Ureter (tissue), 1 donor: ENCODE data around the gene CTTNBP2. TPM values are rescaled to one million over a fixed set of nuclear protein-coding genes. Genes with fewer than 3 reads are reported as not detected.

Source experiments
- DNase-seq: peaks from one replicate; pipeline ENCODE4 v3.0.0-alpha.2; 2020; ENCODE audit warnings: low spot score
- total RNA-seq: library from RNA; stranded (reverse); gene quantifications from one replicate; pipeline ENCODE4 v1.2.4, GENCODE V29; 2023
- donor health status: DM: yes; HTN: yes; CAD: no.

Gene CTTNBP2
- 16.6 TPM for total RNA-seq

GRCh38 chr7:117873310-117874190 is at the start of gene CTTNBP2:
Gene CTTNBP2, minus strand, starts transcription at chr7:117873441. Its CDS starts 26 bp downstream, at chr7:117873415.
- peak; percentile 48 for DNase-seq

GRCh38 chr7:117916309-117916708 is 43.1 kb upstream of the CTTNBP2 start:
- no peak for DNase-seq

GRCh38 chr7:117912421-117912820 is 39.2 kb upstream of the CTTNBP2 start:
- DNase-seq = no peak

- no peak for DNase-seq
Measured at GRCh38 chr7:117908031-117908795, 35.0 kb upstream of the CTTNBP2 start.

- no peak for DNase-seq
Measured at GRCh38 chr7:117907049-117907640, 33.9 kb upstream of the CTTNBP2 start.

- no peak for DNase-seq
Measured at GRCh38 chr7:117902314-117902889, 29.2 kb upstream of the CTTNBP2 start.

- DNase-seq = no peak
Measured at GRCh38 chr7:117901089-117901797, 28.0 kb upstream of the CTTNBP2 start.

GRCh38 chr7:117896339-117896738 is 23.1 kb upstream of the CTTNBP2 start:
- no peak for DNase-seq

GRCh38 chr7:117895276-117895675 is 22.0 kb upstream of the CTTNBP2 start:
- no peak for DNase-seq

- no peak for DNase-seq
Measured at GRCh38 chr7:117894037-117894436, 20.8 kb upstream of the CTTNBP2 start.

- DNase-seq = no peak
Measured at GRCh38 chr7:117892821-117893220, 19.6 kb upstream of the CTTNBP2 start.

- no peak for DNase-seq
Measured at GRCh38 chr7:117889611-117890010, 16.4 kb upstream of the CTTNBP2 start.

- no peak for DNase-seq
Measured at GRCh38 chr7:117888627-117889026, 15.4 kb upstream of the CTTNBP2 start.

GRCh38 chr7:117882594-117882993 is 9.4 kb upstream of the CTTNBP2 start:
- DNase-seq = no peak

- no peak for DNase-seq
Measured at GRCh38 chr7:117876761-117877160, 3.5 kb upstream of the CTTNBP2 start.

- no peak for DNase-seq
Measured at GRCh38 chr7:117875566-117875965, 2.3 kb upstream of the CTTNBP2 start.

- no peak for DNase-seq
Measured at GRCh38 chr7:117874191-117874700, 1.0 kb upstream of the CTTNBP2 start.

GRCh38 chr7:117872561-117873309 is 506 bp downstream of the CTTNBP2 start:
- no peak for DNase-seq

- no peak for DNase-seq
Measured at GRCh38 chr7:117871778-117872538, 1.3 kb downstream of the CTTNBP2 start.

- DNase-seq = no peak
Measured at GRCh38 chr7:117871401-117871777, 1.9 kb downstream of the CTTNBP2 start.
